HG03565 (cell line): ENCODE results near the gene OLFM2.

Source experiments
- ATAC-seq: cut with Tn5 transposase; IDR thresholded peaks from one replicate; pipeline ENCODE4 v1.9.1; 2021; ENCODE audit warnings: mild to moderate bottlenecking, moderate library complexity; ENCODE audit not compliant: unreplicated experiment

Gene OLFM2

DNA sequence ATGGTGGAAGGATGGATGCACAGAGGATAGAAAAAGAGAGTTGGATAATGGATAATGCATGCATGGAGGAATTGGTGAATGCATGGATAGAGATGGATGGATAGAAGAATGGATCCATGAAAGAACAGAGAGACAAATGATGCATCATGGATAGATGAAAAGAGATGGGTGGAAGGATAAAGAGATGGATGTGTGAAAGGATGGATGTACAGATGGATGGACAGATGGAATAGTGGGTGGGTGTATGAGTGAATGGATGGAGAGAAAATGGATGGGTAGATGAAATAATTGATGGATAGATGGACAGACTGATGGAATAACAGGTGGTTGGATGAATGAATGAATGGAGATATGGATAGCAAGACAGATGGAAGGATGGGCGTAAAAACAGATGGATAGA, 25.7 kb downstream of the OLFM2 start:
- no peak for ATAC-seq

DNA sequence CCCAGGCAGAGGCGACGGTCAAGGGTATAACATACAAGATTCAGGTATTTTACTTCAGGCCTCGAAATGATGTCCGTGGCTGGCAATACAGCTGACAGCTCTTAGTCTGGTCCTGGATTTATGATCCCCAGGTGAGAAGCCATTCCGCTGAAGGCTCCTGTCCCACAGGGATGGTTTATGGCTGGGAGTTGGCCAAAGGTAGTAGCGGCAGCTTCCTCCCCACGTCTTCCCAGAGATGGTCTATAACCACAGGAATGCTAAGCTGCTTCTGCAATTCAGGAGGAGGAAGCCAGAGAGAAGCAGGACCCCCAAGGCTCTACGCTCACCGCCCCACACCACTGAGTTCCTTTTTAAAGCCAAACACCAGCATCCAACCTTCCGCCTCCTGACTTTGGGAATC, 27.1 kb downstream of the OLFM2 start:
- no peak for ATAC-seq

DNA sequence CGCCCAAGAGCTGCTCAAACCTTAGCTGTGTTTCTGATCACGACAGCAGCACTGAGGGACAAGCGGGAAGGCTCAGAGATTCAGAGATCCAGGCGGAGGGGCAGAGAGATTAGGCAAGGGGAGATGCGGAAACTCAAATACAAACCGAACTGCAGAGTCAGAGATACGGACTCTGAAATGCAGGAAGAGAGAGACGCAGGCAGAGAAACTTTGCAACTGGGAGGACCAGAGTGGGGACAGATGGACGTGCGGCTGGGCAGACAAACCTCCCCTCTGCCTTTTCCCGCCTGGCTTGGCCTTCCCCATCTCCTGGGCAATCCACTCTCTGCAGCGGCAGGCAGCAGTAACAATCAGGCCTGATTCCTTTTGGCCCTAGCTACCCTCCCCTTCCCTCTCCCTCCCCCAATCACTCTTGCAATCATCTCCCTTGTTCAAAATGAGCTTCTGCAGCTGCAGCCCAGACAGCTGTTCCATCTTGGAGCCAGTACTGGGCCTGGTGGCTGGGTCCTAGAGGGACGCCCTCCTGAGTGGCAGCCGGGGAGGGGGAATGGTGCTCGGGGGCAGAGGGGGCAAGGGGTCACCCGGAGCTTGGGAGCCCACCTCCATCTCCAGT, 29.7 kb downstream of the OLFM2 start:
- ATAC-seq = no peak

DNA sequence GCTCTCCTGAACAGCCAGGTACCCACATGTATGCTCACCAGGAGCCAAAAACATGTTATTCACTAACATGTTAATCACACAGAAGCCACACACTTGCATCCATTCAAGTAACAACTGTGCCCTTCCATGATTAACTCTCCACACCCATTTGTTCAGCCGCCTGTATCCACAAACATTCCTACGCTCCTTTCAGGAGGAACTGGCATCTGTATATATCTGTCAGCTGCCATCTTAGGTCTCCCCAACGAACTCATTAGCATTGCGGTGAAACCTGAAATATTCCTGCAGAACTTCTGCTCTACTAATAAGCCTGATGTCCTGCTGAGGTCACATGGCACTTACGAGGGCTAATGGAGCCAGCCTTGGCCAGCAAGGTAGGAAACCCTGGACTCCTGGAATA, 33.0 kb downstream of the OLFM2 start:
- ATAC-seq = no peak

DNA sequence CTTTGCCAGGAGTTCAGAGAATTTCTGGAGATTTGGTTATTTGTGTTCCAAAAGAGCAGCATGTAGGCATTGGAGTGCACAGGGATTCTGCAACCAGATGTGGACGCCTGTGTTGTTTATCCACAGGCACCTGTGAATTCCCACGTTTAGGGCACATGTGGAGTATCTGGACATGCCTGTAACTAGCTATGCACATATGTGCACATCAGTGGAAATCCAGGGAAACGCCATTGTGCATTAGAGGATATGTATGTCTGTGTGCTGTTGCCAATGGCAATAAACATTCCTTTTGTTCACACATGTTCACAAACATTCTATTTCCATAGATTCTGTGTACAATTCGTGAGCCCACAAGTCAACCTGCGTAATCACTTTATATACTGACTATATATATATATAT, 34.7 kb downstream of the OLFM2 start:
- no peak for ATAC-seq

DNA sequence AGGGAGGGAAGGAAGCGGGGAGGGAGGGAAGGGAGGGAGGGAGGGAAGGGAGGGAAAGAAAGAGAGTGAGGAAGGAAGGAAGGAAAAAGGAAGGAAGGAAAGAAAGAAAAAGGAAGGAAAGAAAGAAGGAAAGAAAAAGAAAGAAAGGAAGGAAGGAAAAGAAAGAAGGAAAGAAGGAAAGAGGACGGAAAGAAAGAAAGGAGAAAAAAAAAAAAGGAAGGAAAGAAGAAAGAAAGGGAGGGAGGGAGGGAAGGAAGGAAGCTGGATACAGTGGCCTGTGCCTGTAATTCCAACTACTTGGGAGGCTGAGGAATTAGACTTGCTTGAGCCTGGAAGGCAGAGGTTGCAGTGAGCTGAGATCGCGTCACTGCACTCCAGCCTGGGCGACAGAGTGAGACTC, 35.3 kb downstream of the OLFM2 start:
- no peak for ATAC-seq

DNA sequence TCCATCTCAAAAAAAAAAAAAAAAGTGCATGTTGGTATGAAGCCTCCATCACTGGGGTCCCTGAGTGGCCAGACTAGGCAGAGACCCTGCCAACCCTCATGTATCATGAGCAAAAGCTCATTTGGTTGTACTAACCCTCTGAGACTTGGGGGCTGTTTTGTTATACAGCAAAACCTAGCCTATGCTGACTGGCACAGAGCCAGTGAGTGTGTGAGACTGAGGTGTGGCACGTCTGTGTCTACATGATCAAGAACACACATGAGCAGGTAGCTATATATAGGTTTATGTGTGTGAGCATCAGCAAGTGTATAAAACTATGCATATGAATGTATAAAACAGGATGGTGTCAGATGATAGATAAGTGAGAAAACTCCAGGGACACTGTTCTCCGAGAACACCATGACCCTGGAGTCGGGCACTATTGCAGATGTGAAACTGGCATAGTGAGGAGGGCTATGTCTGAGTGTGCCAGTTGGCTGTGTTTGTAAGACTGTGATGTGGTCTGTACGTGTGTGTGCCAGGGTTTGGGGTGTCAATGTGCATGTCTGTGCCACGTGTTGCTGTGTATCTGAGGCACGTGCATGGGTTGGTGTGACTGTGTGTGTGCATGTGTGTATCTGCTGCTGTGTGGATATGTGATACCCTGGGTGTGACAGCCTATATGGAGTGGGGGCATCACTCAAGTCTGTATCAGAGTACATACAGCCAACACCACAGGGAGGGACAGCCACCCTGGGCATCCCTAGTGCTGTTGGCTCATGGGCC, 44.5 kb downstream of the OLFM2 start:
- ATAC-seq = no peak

DNA sequence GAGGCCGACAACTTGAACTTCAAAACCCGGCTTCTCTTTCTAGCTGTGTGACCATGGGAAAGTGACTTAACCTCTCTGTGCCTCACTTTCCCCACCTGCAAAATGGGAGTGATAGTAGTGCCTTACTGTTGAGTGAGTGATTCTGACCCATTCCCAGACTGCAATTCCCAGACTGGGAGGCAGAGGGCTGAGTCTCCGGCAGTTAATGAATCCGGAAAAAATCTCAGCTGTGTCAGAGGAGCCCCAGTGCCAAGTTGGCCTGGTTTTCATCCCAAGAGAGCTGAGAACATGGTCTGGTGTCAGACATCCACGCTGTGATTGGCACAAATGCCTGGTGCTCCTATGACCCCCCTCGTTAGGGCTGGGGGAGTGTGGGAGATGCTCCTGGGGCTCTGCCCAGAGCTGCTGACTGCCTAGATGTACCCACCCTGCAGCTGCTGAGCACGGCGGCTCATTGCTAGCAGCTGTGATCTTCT, 51.2 kb downstream of the OLFM2 start:
- ATAC-seq = no peak

DNA sequence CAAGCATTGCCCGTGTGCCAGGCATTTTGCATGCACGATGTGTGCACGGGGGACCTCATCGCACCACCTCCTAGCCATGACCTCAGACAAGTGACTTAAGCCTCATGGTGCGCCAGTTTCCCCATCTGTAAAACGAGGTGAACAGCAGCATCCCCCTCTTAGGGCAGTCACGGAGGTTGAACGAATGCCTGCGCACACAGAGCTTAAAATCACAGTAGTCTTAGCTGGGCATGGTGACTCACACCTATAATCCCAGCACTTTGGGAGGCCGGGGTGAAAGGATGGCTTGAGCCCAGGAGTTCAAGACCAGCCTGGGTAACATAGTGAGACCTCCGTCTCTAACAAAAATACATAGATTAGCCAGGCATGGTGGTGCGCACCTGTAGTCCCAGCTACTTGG, 52.6 kb downstream of the OLFM2 start:
- no peak for ATAC-seq

DNA sequence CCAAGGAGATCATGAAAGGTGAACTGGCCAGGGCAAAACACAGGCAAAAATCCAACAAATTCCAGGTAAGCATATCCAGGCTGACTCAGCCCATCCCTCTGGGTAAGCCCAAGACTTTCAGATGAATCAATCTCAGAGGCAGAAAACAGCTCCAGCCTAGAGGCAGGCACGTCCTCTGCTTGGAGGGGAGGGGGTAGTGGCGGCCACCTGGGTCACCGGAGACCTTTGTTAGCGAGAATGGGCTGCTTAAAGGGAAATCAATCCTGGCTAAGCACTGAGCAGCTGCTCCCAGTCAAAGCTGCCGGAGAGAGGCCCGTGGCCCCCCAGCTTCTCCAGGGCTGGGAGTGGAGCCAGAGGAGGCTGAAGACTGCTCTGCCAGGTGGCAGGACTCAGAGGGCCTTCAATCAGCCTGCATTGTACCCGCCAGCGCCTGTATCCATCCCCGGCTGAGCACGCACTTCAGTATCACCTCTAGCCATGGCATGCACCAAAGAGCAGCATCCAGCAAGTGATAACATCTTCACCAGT, 53.0 kb downstream of the OLFM2 start:
- no peak for ATAC-seq

DNA sequence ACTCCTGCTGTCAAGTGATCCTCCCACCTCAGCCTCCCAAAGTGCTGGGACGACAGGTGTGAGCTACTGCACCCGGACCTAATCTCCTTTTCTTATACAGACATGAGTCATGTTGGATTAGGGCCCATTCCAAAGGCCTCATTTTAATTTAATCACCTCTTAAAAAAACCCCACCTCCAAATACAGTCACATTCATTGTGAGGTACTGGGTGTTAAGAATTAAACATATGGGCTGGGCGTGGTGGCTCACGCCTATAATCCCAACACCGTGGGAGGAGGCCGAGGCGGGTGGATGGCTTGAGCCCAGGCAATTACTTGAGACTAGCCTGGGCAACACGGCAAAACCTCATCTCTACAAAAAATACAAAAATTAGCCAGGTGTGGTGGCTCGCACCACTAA, 54.6 kb downstream of the OLFM2 start:
- ATAC-seq = no peak

DNA sequence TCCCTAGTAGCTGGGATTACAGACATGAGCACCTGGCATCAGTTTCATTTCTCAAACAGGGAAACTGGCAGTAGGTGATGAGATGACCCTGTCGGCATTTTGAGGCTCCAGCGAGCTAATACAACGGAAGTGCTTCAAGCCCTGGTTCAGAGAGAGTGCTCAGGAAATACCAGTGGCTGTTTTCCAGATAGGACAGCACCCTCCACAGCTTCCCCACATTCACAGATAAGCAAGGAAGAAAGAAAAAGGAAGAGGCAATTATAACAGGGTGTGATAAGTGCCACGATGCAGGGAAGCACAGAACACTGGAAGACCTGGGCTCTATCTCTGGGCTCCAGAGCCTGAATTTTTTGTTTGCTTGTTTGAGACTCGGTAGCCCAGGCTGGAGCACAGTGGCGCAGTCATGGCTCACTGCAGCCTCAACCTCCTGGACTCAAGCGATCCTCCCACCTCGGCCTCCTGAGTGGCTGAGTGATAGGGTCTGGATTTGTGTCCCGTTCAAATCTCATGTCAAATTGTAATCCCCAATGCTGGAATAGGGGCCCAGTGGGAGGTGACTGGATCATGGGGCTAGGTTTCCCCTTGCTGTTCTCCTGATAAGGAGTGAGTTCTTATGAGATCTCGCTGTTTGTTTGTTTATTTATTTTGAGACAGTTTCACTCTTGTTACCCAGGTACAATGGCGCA, 57.7 kb downstream of the OLFM2 start:
- no peak for ATAC-seq

DNA sequence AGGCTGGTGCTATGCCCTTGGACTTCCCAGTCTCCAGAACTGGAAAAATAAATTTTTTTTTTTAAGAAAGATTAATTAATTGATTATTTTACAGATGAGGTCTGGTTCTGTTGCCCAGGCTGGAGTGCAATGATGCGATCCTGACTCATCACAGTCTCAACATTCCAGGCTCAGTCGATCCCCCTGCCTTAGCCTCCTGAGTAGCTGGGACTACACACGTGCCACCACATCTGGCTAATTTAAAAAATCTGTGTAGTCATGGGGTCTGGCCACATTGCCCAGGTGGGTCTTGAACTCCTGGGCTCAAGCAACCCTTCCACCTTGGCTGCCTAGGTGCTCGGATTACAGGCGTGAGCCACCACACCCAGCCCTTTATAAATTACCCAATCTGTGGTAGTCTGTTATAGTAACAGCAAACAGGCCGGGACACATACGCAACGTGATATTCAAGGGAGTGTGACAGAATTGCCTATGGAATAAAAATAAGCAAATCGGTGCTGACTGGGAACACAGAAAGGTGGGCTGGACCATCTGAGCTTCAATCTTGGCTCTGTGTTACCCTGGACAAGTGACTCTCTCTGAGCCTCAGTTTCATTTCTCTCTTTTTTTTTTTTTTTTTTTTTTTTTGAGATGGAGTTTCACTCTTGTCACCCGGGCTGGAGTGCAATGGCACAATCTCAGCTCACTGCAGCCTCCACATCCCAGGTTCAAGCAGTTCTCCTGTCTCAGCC, 58.4 kb downstream of the OLFM2 start:
- ATAC-seq = no peak

DNA sequence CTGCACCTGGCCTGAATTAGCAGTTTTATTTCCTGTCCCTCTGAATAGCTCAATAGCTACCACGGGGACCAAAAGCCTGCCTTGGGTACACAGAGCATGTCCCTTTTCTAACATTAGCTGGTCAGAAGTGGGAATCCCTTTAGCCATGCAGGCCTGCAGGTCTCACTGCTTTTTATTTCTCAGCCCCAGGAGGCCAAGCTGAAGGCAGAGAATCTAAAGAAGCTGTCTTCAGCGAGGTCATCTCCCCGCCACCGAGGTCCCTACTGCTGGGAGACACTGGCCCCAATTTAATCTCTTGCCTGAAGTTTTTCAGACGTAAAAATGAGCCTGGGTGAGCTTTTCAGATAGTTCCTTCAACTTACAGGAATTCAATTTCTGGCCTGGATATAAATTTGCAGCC, 60.5 kb downstream of the OLFM2 start:
- ATAC-seq = no peak

DNA sequence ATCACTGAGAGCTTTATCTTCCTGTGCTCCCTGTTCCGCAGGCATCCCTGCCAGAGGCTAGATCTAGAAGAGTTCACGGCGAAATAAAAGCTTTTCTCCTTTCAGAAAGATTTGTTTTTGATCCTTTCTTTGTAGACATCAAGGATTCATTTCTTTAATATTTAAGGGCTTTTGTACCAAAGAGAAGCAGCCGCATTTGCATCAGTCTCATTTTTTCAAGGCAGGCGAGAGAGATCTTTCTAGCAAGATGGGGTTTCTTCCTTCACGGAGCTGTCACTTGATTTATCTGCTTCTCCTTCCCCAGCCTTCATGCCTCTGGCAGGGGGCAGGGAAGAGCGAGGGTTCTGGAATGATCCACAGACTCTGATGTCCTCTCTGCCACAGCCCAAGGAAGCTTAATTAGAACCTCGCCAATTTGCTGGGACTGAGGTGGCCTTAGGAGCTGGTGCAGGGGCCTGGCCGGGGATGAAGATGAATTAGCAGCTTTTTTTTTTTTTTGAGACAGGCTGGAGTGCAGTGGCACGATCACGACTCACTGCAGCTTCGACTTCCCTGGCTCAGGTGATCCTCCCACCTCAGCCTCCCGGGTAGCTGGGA, 61.2 kb downstream of the OLFM2 start:
- ATAC-seq = no peak

DNA sequence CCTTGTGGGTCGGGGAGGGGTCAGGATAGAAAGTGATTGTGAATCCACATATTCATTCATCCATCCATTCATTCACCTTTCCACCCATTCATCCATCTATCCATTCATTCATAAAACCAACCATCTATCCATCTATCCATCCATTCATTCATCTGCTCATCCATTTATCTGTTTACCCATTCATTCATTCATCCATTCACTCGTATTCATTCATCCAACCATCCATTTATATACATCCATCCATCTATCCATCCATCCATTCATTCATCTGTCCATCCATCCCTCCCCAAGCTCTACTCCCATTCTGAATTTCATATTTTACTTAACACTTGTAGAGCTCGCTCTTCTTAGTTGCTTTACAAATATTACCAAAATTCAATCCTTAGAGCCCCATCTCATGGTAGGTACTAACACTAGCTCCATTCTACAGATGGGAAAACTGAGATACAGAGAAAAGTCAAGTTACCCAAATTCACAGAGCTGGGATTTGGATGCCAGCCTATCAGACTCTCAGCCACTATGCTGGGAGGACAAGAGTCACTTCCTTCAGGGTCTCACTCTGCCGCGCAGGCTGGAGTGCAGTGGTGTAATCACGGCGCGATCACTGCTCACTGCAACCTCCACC, 63.6 kb downstream of the OLFM2 start:
- no peak for ATAC-seq

DNA sequence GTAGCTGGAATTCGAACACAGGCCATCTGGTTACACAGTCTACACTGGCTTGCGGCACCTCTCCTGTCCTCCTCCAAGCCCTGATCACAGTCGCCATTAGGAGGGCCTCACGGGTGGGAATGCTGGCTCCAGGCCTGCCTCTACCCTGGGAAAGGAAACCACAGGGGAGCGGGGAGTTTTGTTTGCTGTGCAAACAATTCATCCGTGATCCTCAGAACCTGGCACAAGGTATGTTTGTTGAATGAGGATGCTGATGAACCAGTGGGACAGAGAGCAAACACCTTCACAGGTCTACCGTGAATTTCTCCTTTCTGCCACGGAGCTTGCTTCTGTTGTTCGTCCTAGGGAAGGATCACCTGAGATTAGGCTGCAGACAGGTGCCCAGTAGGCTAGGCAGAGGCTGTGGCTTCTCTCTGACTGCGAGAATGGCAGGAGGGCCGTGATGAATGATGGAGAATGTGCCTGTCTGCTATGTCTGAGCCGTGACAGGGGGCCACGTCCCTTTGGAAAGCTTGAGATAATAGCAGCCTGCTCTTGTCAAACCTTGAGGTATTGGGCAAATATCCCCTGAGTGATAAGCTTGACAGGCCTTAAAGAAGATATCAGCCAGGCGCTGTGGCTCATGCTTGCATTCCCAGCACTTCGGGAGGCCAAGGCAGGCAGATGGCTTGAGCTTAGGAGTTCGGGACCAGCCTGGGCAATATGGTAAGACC, 64.5 kb downstream of the OLFM2 start:
- ATAC-seq = no peak

DNA sequence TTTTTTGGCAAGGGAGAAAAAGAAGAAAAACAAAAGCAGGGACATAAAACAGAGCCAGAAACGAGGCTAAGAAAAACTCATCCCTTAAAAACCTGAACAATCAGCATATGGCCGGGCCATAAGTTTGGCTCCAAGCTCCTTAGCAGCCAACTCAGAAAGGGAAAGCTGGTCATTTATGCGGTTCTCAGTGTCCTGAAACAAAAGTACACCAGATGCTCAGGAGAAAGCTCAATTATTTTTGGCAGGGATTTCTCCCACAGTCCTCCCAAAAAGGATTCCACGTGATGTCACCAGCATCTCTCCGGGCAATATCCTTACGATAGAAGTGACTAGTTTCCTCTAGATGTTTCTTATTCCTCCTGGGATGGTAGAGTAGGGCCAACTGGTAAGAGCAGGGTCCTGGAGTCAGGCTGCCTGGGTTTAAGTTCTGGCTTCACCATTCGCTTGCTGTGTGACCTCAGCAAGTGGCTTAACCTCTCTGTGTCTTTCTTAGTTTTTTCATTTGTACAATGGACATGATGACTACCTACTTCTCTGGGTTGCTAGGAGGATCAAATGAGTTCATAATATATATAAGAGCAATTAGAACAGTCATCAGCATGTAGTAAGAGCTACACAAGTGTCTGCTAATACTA, 67.2 kb downstream of the OLFM2 start:
- no peak for ATAC-seq
